Panc1 (cell line): ENCODE measurements around the gene DTYMK.

Source experiments
- SIN3A ChIP-seq: IDR thresholded peaks from 2 replicates; pipeline ENCODE4 v1.6.1; 2012; ENCODE audit warnings: low read depth, mild to moderate bottlenecking, low read length, moderate library complexity, borderline replicate concordance; ENCODE audit not compliant: insufficient read depth
- TF ChIP-seq, protein P1 (sequence below): fragments of 450-650 bp; IDR thresholded peaks from 2 replicates; pipeline ENCODE4 v1.5.1; 2017; ENCODE audit warnings: mild to moderate bottlenecking

DNA sequence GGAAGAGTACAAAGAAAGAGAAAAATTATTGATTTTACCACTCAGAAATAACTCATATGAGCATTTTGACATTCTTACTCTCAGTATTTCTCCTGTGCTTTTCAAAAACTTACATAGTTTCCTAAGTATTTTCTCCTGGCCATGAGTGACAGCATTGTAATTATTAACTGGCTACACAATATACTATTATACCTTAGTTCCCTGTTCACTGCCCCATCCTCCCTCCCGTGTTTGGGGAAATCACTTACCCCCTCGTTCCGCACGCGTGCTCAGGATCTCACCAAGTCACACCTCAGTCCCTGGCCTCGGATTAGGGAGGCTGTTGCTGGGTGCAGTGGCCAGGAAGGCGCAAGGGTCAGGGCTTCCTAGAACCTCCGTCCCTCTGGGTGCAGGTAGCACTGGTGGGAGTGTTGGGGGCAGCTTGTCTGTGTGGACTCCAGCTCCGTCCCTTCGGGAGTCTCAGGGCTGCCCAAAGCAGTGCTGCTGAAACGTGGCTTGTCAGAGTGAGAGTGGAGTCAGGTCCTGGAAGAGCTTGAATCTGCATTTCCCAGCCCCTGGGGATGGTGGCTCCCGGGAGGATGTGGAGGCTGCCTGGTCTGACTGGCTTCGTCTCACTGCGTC lies 25.9 kb downstream of the DTYMK start:
- no peak for TF ChIP-seq SIN3A
- TF ChIP-seq, protein P1, sequence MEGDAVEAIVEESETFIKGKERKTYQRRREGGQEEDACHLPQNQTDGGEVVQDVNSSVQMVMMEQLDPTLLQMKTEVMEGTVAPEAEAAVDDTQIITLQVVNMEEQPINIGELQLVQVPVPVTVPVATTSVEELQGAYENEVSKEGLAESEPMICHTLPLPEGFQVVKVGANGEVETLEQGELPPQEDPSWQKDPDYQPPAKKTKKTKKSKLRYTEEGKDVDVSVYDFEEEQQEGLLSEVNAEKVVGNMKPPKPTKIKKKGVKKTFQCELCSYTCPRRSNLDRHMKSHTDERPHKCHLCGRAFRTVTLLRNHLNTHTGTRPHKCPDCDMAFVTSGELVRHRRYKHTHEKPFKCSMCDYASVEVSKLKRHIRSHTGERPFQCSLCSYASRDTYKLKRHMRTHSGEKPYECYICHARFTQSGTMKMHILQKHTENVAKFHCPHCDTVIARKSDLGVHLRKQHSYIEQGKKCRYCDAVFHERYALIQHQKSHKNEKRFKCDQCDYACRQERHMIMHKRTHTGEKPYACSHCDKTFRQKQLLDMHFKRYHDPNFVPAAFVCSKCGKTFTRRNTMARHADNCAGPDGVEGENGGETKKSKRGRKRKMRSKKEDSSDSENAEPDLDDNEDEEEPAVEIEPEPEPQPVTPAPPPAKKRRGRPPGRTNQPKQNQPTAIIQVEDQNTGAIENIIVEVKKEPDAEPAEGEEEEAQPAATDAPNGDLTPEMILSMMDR = no peak
